K562 (cell line): ENCODE data around the gene TRABD.

Experiments used
- CXXC5 ChIP-seq: fragments of 250-450 bp; sonication (Bioruptor Pico); IDR thresholded peaks from 2 replicates; pipeline ENCODE4 v1.8.0; 2022; ENCODE audit warnings: inconsistent platforms, mild to moderate bottlenecking, moderate library complexity
- EP300 ChIP-seq: IDR thresholded peaks from 2 replicates; pipeline ENCODE4 v1.6.1; 2012; ENCODE audit warnings: low read length, improper control_type of control experiment
- FOXK2 ChIP-seq, 2 experiments: fragments of 450-650 bp; IDR thresholded peaks in 1 of 2; conservative IDR thresholded peaks in 1 of 2; 2 replicates each; pipeline ENCODE4 v1.6.1; 2016; ENCODE audit warnings: low read depth in 2 of 2, mild to moderate bottlenecking in 1 of 2
- GABPA ChIP-seq: fragments of 200-800 bp; sonication (Bioruptor generic); conservative IDR thresholded peaks from 2 replicates; pipeline ENCODE4 v1.6.1; 2016; ENCODE audit warnings: low read depth, missing genetic modification characterization, missing compliant biosample characterization
- NBN ChIP-seq: fragments of 450-650 bp; IDR thresholded peaks from 2 replicates; pipeline ENCODE4 v1.6.1; 2016; ENCODE audit warnings: low read depth, mild to moderate bottlenecking
- POLR2A ChIP-seq: fragments of 450-650 bp; conservative IDR thresholded peaks from 2 replicates; pipeline ENCODE4 v1.6.1; 2016
- RHOXF2B ChIP-seq: fragments of 250-450 bp; sonication (Bioruptor Pico); conservative IDR thresholded peaks from 2 replicates; pipeline ENCODE4 v1.5.1; 2021
- TF ChIP-seq, protein P1 (sequence below), 3 experiments: IDR thresholded peaks in 2 of 3; conservative IDR thresholded peaks in 1 of 3; 2 replicates each; pipeline ENCODE4 v1.5.1; 2011 to 2012; ENCODE audit warnings: low read length in 3 of 3, mild to moderate bottlenecking in 3 of 3, control low read depth in 2 of 3, improper control_type of control experiment in 1 of 3, inconsistent platforms in 1 of 3, low read depth in 1 of 3, mixed read lengths in 1 of 3, moderate library complexity in 1 of 3; ENCODE audit not compliant: insufficient read depth in 2 of 3

- TF ChIP-seq EP300, result no peak
- no peak for TF ChIP-seq NBN
- TF ChIP-seq FOXK2 (conservative IDR thresholded peaks at IDR 0.05 in 1 of 2, IDR thresholded peaks at IDR 0.05 in 1 of 2; ENCODE audit: low read depth in 2 of 2), result no peak
- TF ChIP-seq CXXC5 (CRISPR knock-in tag), result no peak
- no peak for TF ChIP-seq RHOXF2B (CRISPR knock-in tag)
- no peak for TF ChIP-seq POLR2A
- no peak for TF ChIP-seq GABPA
- TF ChIP-seq, protein P1, sequence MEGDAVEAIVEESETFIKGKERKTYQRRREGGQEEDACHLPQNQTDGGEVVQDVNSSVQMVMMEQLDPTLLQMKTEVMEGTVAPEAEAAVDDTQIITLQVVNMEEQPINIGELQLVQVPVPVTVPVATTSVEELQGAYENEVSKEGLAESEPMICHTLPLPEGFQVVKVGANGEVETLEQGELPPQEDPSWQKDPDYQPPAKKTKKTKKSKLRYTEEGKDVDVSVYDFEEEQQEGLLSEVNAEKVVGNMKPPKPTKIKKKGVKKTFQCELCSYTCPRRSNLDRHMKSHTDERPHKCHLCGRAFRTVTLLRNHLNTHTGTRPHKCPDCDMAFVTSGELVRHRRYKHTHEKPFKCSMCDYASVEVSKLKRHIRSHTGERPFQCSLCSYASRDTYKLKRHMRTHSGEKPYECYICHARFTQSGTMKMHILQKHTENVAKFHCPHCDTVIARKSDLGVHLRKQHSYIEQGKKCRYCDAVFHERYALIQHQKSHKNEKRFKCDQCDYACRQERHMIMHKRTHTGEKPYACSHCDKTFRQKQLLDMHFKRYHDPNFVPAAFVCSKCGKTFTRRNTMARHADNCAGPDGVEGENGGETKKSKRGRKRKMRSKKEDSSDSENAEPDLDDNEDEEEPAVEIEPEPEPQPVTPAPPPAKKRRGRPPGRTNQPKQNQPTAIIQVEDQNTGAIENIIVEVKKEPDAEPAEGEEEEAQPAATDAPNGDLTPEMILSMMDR (IDR thresholded peaks at IDR 0.05 in 2 of 3, conservative IDR thresholded peaks at IDR 0.05 in 1 of 3; ENCODE audit: insufficient read depth in 2 of 3, low read depth in 1 of 3, low read length in 3 of 3), result no peak
Observed at GRCh38 chr22:50167689-50168489, 17.8 kb upstream of the TRABD start.
